Neuronal stem cell (in vitro differentiated cells): ENCODE data around the gene GIPC3.

Experiments
- DNase-seq: peaks from one replicate; pipeline ENCODE4 v3.0.0-alpha.2; 2013; ENCODE audit warnings: low spot score
- H2AFZ ChIP-seq: one replicate; pipeline ENCODE4 v1.6.1; 2013; ENCODE audit warnings: mild to moderate bottlenecking, low read length, inconsistent platforms
- H2AK5ac ChIP-seq: 2 replicates; pipeline ENCODE4 v1.6.1; 2013; ENCODE audit warnings: low read depth, mild to moderate bottlenecking, inconsistent platforms, low read length, moderate library complexity, mixed read lengths
- H2BK120ac ChIP-seq: 2 replicates; pipeline ENCODE4 v1.6.1; 2013; ENCODE audit warnings: low read depth, mild to moderate bottlenecking, inconsistent platforms, low read length, moderate library complexity, mixed read lengths
- H2BK12ac ChIP-seq: one replicate; pipeline ENCODE4 v1.6.1; 2013; ENCODE audit warnings: low read length, inconsistent platforms
- H2BK15ac ChIP-seq: 2 replicates; pipeline ENCODE4 v1.6.1; 2013; ENCODE audit warnings: mild to moderate bottlenecking, low read length, inconsistent platforms, mixed read lengths
- H2BK5ac ChIP-seq: one replicate; pipeline ENCODE4 v1.6.1; 2013; ENCODE audit warnings: inconsistent platforms, mild to moderate bottlenecking, low read length, moderate library complexity
- H3K14ac ChIP-seq: one replicate; pipeline ENCODE4 v1.6.1; 2013; ENCODE audit warnings: low read length, inconsistent platforms
- H3K18ac ChIP-seq: 2 replicates; pipeline ENCODE4 v1.6.1; 2013; ENCODE audit warnings: low read length, inconsistent platforms
- H3K23ac ChIP-seq: 2 replicates; pipeline ENCODE4 v1.6.1; 2013; ENCODE audit warnings: low read depth, mild to moderate bottlenecking, mixed read lengths, low read length, inconsistent platforms; ENCODE audit not compliant: poor library complexity
- H3K27ac ChIP-seq: replicated peaks from 3 replicates; pipeline ENCODE4 v1.5.1; 2013; ENCODE audit warnings: low read length, inconsistent platforms
- H3K27me3 ChIP-seq, 3 experiments: 2 replicates each; pipeline ENCODE4 v1.6.1; 2013; ENCODE audit warnings: low read length in 3 of 3, mild to moderate bottlenecking in 2 of 3, inconsistent platforms in 1 of 3, low read depth in 1 of 3, mixed read lengths in 1 of 3, moderate library complexity in 1 of 3; ENCODE audit not compliant: control insufficient read depth in 3 of 3, insufficient read depth in 3 of 3
- H3K36me3 ChIP-seq, 2 donors: replicated peaks in 1 of 2; 2 replicates each; pipeline ENCODE4 v1.6.1; 2013; ENCODE audit warnings: low read length in 2 of 2; ENCODE audit not compliant: control insufficient read depth in 2 of 2, insufficient read depth in 2 of 2
- H3K4ac ChIP-seq: 2 replicates; pipeline ENCODE4 v1.6.1; 2013; ENCODE audit warnings: inconsistent platforms, mild to moderate bottlenecking, low read length, moderate library complexity
- H3K4me1 ChIP-seq, 2 donors: 1 replicate in 1 of 2; 2 replicates in 1 of 2; pipeline ENCODE4 v1.6.1; 2013; ENCODE audit warnings: low read length in 2 of 2, low read depth in 1 of 2; ENCODE audit not compliant: control insufficient read depth in 2 of 2, insufficient read depth in 1 of 2
- H3K4me2 ChIP-seq: one replicate; pipeline ENCODE4 v1.6.1; 2013; ENCODE audit warnings: mild to moderate bottlenecking, low read length, inconsistent platforms; ENCODE audit not compliant: insufficient read depth, poor library complexity, severe bottlenecking
- H3K4me3 ChIP-seq, 2 donors: 2 replicates each; pipeline ENCODE4 v1.5.1; 2013; ENCODE audit warnings: low read length in 2 of 2, mild to moderate bottlenecking in 2 of 2, inconsistent platforms in 1 of 2, moderate library complexity in 1 of 2
- H3K79me1 ChIP-seq: one replicate; pipeline ENCODE4 v1.6.1; 2013; ENCODE audit warnings: low read depth, mild to moderate bottlenecking, inconsistent platforms, low read length, moderate library complexity
- H3K9ac ChIP-seq: one replicate; pipeline ENCODE4 v1.6.1; 2013; ENCODE audit warnings: mild to moderate bottlenecking, low read depth, low read length, inconsistent platforms; ENCODE audit not compliant: poor library complexity
- H3K9me3 ChIP-seq, 2 donors: replicated peaks in 1 of 2; 2 replicates each; pipeline versions ENCODE3 to v1.6.1; 2013; ENCODE audit warnings: low read length in 2 of 2, mild to moderate bottlenecking in 2 of 2, inconsistent platforms in 1 of 2, low read depth in 1 of 2, mixed read lengths in 1 of 2, moderate library complexity in 1 of 2; ENCODE audit not compliant: control insufficient read depth in 2 of 2, insufficient read depth in 1 of 2
- H4K8ac ChIP-seq: one replicate; pipeline ENCODE4 v1.6.1; 2013; ENCODE audit warnings: low read depth, mild to moderate bottlenecking, inconsistent platforms, low read length, moderate library complexity
- H4K91ac ChIP-seq: one replicate; pipeline ENCODE4 v1.6.1; 2013; ENCODE audit warnings: low read length, low read depth, mild to moderate bottlenecking, inconsistent platforms; ENCODE audit not compliant: poor library complexity
- WGBS, 2 donors: extraction: QIAGEN DNeasy Blood & Tissue Kit; methylation state at CpG; one replicate each; pipeline ENCODE4 v1.1.7; 2013; ENCODE audit warnings: missing lambda C conversion rate in 2 of 2, mixed read lengths in 1 of 2; ENCODE audit not compliant: insufficient read length in 2 of 2, insufficient replicate concordance in 1 of 2; ENCODE audit errors: extremely low coverage in 2 of 2; 5-methylcytosine and 5-hydroxymethylcytosine counted together

GIPC3 gene

DNA sequence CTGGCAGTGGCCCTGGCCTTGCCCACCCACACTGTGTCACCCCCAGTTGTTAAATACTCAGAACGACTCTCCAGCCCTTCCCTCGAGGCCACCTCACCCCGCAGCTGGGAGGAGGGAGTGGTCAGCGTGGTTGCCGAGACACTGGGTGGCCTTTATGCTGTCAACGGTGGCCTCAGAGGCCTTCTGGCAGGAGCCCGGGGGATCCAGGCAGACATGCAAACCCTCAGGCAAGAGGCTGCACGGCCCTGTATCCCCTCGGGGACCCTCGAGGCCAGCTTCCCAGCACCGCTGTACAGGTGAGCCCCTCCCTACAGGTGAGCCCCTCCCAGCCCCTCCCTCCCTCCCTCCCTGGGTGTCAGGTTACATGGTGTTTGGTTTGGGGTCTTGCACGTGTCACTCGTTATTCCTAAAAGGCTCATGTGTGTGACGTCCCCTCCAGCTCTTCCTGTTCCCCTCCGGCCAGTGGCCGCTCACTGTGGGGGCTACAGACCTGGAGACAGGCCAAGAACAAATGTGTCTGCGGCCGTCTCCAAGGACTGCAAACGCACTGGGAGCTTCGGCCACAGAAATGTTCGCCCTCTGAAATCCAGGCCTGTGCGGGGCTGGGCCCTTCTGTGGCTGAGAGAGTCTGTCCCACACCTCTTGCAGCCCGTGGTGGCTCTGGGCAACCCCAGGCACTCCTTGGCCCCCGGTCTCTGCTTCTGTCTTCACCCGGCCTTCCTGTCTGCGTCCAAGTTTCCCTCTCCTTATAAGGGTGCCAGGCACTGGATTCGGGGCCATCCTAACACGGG, 46.1 kb upstream of the GIPC3 start, which contains the start of gene TEKTIP1:
TSS of gene TEKTIP1 (plus strand) at position 210 of the 791 bp plus-strand sequence. CDS start at position 214, 4 bp downstream.
- WGBS, 2 donors: no CpG with 5 or more reads among the region's 28 CpGs
- peak within 1 kb of the TSS; percentile 56 for H3K14ac ChIP-seq
- H3K18ac ChIP-seq: peak within 1 kb of the TSS; percentile 70
- no peak within 1 kb of the TSS for H3K27ac ChIP-seq
- DNase-seq: no peak
- no peak within 1 kb of the TSS for H2BK120ac ChIP-seq
- no peak within 1 kb of the TSS for H3K4ac ChIP-seq
- peaks cover 6% of the 10 kb centered on the region for H3K79me1 ChIP-seq
- peaks cover 6 to 8% of the 10 kb centered on the region in 2 donors for H3K4me1 ChIP-seq
- peak within 1 kb of the TSS; percentile 30 for H3K9ac ChIP-seq
- H3K27me3 ChIP-seq: no peaks in the 10 kb centered on the region
- H2AFZ ChIP-seq: no peak within 1 kb of the TSS
- H3K9me3 ChIP-seq: no peaks in the 10 kb centered on the region
- H4K91ac ChIP-seq: no peak within 1 kb of the TSS
- H3K4me2 ChIP-seq: no peak within 1 kb of the TSS
- H2BK15ac ChIP-seq: no peak within 1 kb of the TSS
- peak within 1 kb of the TSS; percentile 68 for H2AK5ac ChIP-seq
- H3K4me3 ChIP-seq: no peak within 1 kb of the TSS
- H3K36me3 ChIP-seq: peaks cover 20 to 49% of the 10 kb centered on the region in 2 donors
- H2BK12ac ChIP-seq: no peak within 1 kb of the TSS
- H4K8ac ChIP-seq: no peak within 1 kb of the TSS
- H2BK5ac ChIP-seq: peak within 1 kb of the TSS; percentile 66
- H3K23ac ChIP-seq: peak within 1 kb of the TSS; percentile 73

DNA sequence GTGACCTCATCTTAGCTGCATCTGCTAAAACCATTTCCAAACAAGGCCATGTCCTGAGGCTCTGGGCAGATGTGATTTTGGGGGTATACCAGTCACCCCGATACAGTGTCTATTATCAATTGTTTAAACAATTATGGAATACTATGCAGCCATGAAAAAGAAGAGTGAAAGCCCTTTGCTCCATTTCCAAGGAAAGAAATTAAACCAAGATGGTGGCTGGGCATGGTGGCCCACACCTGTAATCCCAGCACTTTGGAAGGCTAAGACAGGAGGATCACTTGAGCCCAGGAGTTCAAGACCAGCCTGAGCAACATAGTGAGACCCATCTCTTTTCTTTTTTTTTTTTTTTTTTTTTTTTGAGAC, 45.5 kb upstream of the GIPC3 start:
- no peak overlapping the region for H2BK120ac ChIP-seq
- no CpG with 5 or more reads among the region's 1 CpG for WGBS, 2 donors
- H3K4ac ChIP-seq: no peak overlapping the region
- peaks cover 7 to 8% of the 10 kb centered on the region in 2 donors for H3K4me1 ChIP-seq
- peak overlapping the region; percentile 10 for H3K23ac ChIP-seq
- DNase-seq: no peak
- no peaks in the 10 kb centered on the region for H3K27me3 ChIP-seq
- no peak overlapping the region for H4K8ac ChIP-seq
- H3K36me3 ChIP-seq: peaks cover 17 to 43% of the 10 kb centered on the region in 2 donors
- no peak overlapping the region for H3K27ac ChIP-seq
- no peak overlapping the region for H4K91ac ChIP-seq
- H3K4me2 ChIP-seq: no peak overlapping the region
- no peak overlapping the region for H2BK15ac ChIP-seq
- H3K14ac ChIP-seq: peak overlapping the region; percentile 56
- H3K9ac ChIP-seq: no peak overlapping the region
- H3K18ac ChIP-seq: no peak overlapping the region
- H3K79me1 ChIP-seq: peaks cover 6% of the 10 kb centered on the region
- no peak overlapping the region for H2BK12ac ChIP-seq
- H3K9me3 ChIP-seq: no peaks in the 10 kb centered on the region
- no peak overlapping the region for H2AK5ac ChIP-seq
- H3K4me3 ChIP-seq: no peak overlapping the region
- H2AFZ ChIP-seq: no peak overlapping the region
- H2BK5ac ChIP-seq: no peak overlapping the region

DNA sequence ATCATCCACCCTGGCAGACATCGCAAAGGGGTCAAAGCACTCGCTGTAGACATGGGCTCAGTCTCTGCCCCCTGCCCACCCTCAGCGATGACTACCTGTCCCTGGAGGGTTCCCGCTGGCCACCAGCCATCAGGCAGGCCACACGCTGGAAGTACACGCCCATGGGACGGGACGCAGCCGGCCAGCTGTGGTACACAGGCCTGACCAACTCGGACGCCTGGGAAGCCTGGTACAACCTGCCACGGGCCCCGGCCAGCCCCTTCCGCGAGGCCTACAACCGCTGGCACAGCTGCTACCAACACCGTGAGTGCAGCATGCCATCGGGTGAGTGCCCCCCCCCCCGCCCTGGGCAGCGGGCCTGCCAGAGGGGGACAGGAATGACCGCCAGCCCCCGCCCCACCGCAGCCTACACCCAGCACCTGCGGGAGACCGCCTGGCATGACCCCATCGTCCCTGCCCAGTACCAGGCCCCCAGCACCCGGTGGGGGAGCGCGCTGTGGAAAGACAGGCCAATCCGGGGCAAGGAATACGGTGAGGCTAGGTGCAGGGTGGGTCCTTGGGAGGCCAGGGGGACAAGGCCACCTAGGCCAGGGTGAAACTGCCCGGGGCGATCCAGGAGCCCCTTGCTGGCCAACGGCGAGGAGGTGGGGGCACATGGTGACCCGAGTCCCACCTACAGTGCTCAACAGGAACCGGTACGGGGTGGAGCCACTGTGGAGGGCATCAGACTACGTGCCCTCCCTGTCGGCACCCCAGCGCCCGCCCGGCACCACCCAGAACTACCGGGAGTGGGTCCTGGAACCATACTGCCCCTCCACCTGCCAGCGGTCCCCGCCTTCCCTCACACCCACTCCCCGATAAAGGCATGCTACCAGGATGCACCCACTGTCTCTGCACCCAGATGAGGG, 41.9 kb upstream of the GIPC3 start:
- Histone ChIP-seq H2BK120ac (no peak overlapping the region), H3K23ac (no peak overlapping the region), H2BK15ac (no peak overlapping the region), H3K27me3 (no peaks in the 10 kb centered on the region), H3K36me3 (peaks cover 18 to 35% of the 10 kb centered on the region in 2 donors), H3K9ac (no peak overlapping the region), H4K91ac (no peak overlapping the region), H3K4ac (no peak overlapping the region), H2BK12ac (peak overlapping the region; percentile 90), H3K9me3 (no peaks in the 10 kb centered on the region), H3K4me1 (peaks cover 8 to 9% of the 10 kb centered on the region in 2 donors), H3K14ac (peak overlapping the region; percentile 71), H4K8ac (peak overlapping the region; percentile 43), H3K4me2 (no peak overlapping the region), H3K79me1 (peaks cover 11% of the 10 kb centered on the region), H3K4me3 (no peak overlapping the region), H2BK5ac (peak overlapping the region; percentile 53), H2AK5ac (peak overlapping the region; percentile 56), H3K18ac (peak overlapping the region; percentile 13), H3K27ac (no peak overlapping the region), H2AFZ (no peak overlapping the region)
- WGBS, 2 donors: no CpG with 5 or more reads among the region's 47 CpGs
- no peak for DNase-seq

- H2BK15ac ChIP-seq: no peak overlapping the region
Measured at GRCh38 chr19:3544058-3544376, 41.3 kb upstream of the GIPC3 start.

More at GRCh38 chr19:3544058-3544376, 41.3 kb upstream of the GIPC3 start:
- H3K14ac ChIP-seq: no peak overlapping the region
- H2AFZ ChIP-seq: no peak overlapping the region
- no peaks in the 10 kb centered on the region for H3K27me3 ChIP-seq
- H3K4me1 ChIP-seq: peaks cover 5 to 6% of the 10 kb centered on the region in 2 donors
- peak overlapping the region; percentile 90 for H2BK12ac ChIP-seq
- H3K9ac ChIP-seq: no peak overlapping the region
- H2BK5ac ChIP-seq: peak overlapping the region; percentile 53
- peaks cover 20 to 33% of the 10 kb centered on the region in 2 donors for H3K36me3 ChIP-seq
- H2BK120ac ChIP-seq: no peak overlapping the region
- WGBS, 2 donors: no CpG with 5 or more reads among the region's 9 CpGs
- H3K27ac ChIP-seq: no peak overlapping the region
- DNase-seq: no peak
- no peak overlapping the region for H3K4me3 ChIP-seq
- no peak overlapping the region for H4K91ac ChIP-seq
- H2AK5ac ChIP-seq: peak overlapping the region; percentile 56
- no peak overlapping the region for H3K18ac ChIP-seq
- no peak overlapping the region for H3K4ac ChIP-seq
- H4K8ac ChIP-seq: peak overlapping the region; percentile 43
- peak overlapping the region; percentile 11 for H3K4me2 ChIP-seq
- H3K9me3 ChIP-seq: no peaks in the 10 kb centered on the region
- no peak overlapping the region for H3K23ac ChIP-seq
- peaks cover 11% of the 10 kb centered on the region for H3K79me1 ChIP-seq
